HG03432 (cell line): ENCODE measurements around the gene CDH16.
"Not testable (repeated sequence)": the region's sequence is repeated elsewhere in the genome, so short reads cannot be mapped to it uniquely, and the experiment has no call there.

Experiments used
- ATAC-seq: cut with Tn5 transposase; IDR thresholded peaks from one replicate; pipeline ENCODE4 v1.9.1; 2021; ENCODE audit warnings: mild to moderate bottlenecking, moderate library complexity; ENCODE audit not compliant: unreplicated experiment

CDH16 gene

DNA sequence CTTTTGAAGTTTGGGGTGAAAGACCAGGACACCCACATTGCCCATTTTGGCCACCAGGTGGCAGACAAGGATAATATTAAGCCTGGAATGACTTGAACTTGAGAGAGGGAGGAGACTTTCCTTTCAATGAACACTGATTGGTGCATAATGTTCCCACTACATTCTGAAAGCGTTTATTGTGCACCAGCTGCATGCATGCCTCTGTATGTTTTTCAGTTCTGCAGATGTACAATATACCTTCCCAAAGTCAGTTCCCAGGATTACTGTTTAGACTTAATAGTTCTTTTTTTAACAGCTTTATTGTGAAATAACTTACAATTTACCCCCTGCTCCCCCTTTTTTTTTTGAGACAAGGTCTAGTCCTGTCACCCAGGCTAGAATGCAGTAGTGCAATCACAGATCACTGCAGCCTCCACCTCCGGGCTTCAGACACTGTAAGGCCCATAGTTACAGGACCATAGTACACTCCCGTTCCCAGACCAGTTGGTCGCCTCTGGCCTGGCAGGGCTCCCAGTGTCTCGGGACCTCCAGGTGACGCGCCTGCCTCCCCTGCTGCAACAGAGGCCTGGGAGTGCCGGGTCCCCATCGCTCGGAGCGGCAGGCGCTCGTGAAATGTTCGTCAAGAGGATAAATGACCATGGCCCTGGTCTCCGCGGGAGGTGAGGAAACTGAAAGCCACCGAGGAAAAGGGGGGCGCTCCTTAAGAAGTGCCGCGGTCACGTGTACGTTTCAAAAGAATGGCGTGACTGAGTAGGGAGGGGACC lies 28.8 kb upstream of the CDH16 start:
- peak; percentile 63 for ATAC-seq

DNA sequence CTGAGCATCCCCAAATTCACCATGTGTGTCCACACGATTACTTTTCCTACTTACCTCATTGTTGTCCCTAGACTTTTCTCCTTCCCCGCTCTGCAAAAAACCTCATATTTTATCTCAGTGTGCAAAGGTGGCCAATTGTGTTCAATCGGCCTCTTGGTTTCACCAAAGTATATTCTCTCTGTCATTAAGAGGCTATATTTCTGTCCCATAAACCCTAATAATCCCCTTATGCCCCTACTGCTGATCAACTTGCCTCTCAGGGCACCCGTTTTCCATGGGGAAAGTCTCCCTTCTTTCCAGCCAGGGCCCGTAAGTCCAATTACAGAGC lies 28.3 kb upstream of the CDH16 start:
- ATAC-seq: no peak

DNA sequence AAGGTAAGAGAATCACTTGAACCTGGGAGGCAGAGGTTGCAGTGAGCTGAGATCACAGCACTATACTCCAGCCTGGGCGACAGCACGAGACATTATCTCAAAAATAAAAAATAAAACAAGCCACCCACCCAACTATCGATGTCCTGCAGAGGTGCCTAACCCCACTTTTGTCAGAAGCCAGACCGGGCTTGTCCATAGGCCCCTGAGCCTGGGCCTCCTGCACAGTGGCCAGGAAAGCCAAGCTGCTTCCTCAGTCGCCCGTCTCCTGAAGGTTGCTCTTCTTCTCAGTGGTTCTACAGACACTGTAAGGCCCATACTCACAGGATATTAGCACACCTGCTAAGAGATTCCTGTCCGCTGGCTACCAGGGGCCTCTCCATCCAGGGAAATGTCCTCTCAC lies 27.9 kb upstream of the CDH16 start:
- no peak for ATAC-seq

DNA sequence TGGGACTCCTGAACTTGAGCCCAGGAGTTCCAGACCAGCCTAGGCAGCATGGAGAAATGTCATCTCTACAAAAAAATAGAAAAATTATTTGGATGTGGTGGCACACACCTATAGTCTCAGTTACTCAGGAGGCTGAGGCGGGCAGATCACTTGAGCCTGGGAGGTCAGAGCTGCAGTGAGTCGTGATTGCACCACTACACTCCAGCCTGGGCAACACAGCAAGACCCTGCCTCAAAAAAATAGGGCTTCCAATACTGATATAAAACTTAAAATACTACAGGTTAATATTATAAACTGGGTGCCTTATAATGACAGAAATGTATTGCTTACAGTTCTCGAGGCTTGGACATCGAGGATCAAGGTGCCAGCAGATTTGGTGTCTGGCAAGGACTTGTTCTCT lies 27.3 kb upstream of the CDH16 start:
- ATAC-seq: no peak

DNA sequence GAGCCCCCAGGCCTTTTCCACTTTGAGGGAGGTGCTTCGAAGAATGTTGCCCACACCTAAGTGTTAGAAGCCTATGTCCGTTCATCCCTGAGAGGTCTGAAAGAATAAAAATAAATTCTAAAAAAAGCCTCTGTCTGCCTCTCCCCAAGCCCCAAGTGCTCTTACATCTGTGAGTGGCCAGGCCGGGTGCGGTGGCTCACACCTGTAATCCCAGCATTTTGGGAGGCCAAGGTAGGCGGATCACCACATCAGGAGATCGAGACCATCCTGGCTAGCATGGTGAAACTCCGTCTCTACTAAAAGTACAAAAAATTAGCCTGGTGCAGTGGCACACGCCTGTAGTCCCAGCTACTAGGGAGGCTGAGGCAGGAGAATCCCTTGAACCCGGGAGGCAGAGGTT lies 26.3 kb upstream of the CDH16 start:
- not testable (repeated sequence) for ATAC-seq

DNA sequence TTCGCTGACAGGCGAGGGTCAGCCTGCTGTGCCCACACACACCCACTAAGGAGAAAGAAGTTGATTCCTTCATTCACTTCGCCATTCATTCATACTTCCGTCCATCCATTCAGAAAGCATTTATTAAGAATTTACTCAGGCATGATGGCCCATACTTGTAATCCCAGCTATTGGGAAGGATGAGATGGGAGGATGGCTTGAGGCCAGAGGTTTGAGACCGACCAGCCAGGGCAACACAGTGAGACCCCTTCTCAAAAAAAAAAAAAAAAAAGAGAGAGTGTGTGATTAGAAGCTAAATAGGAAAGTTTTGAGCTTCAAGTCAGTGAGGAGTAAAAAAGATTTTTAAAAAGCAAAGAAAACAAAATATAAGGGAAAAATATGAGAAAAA lies 25.4 kb upstream of the CDH16 start:
- ATAC-seq: no peak

DNA sequence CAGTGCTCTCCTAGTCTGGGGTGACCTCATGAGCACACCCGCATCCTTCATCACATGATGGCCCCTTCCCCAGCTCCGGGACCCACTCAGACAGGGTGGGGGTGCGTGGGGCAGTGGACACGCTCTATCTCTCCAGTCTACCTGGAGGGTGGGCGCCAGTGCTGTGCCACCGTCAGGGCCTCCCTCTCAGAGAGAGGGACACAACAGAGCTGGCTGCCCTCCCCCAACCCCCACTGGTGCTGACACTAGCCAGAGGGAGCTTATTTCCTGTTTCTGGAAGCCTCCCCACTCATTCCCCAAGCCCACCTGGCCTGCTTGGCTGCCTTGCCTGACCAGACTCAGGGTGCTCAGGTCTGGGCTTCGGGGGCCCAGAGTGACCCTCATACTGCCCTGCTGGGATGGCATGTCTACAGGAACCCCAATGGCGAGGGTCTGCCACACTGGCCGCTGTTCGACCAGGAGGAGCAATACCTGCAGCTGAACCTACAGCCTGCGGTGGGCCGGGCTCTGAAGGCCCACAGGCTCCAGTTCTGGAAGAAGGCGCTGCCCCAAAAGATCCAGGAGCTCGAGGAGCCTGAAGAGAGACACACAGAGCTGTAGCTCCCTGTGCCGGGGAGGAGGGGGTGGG lies 24.9 kb upstream of the CDH16 start:
- no peak for ATAC-seq

DNA sequence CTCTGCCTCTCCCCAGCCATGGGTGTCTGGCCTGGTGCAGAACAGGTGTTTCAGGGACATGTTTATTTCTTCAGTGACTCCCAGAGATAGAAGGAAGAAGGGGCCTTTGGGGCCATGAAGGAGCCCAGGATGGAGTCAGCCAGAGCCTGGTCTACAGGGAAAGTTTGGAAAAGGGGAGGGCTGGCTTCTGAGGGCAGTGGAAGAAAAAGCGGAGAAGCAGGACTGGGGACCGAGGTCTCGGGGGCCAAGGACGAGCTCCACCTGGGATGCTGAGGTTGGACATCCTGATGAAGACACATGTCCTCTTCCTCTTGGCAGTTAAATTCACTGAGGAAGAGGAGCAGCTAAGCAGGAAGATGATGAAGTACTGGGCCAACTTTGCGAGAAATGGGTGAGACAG lies 24.3 kb upstream of the CDH16 start:
- ATAC-seq: no peak

DNA sequence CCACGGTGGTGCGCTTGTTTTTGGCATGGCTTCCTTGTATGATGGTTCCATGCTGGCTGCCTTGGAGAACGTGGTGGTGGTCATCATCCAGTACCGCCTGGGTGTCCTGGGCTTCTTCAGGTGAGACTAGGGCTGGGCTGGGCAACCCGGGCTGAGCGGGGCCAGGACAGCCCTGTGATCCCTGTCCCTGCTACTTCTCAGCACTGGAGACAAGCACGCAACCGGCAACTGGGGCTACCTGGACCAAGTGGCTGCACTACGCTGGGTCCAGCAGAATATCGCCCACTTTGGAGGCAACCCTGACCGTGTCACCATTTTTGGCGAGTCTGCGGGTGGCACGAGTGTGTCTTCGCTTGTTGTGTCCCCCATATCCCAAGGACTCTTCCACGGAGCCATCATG lies 21.6 kb upstream of the CDH16 start:
- no peak for ATAC-seq

DNA sequence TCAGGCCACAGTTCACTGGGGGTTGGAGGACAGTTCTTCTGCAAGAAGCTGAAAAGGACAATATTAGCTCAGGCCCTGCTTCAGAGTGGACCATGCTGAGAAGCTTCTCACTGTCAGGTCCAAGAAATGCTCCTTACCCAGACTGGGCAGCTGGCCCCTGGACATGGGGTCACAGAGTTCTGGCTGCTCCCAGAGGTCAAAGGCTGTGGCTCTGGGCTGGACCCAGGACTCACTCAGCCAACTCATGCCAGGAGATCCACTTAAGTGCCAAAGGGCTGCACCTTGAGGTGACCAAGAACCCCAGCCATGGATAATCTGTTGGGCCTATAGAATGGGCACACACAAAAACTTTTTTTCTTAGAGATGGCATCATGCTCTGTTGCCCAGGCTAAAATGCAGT lies 20.7 kb upstream of the CDH16 start:
- no peak for ATAC-seq

DNA sequence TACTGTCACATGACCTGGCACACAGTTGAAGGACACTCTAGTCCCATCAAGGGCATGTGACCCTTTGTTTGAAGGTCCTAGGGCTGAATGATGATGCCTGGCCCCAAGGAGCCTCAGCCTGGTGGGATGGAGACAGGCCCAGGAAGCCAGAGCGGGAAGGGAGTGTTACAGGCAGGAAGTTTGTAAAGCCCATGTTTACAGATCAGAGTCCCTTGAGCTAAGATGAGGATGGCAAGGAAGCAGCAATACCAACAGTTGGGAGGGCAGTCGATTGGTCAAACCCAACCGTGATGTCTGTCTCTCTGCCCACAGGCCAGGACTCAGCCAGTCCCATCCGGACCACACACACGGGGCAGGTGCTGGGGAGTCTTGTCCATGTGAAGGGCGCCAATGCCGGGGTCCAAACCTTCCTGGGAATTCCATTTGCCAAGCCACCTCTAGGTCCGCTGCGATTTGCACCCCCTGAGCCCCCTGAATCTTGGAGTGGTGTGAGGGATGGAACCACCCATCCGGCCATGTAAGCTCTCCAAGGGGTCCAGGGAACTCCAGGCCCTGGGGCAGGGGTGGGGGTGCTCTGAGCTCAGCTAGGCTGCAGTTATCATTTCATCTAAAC lies 19.1 kb upstream of the CDH16 start:
- ATAC-seq: no peak

DNA sequence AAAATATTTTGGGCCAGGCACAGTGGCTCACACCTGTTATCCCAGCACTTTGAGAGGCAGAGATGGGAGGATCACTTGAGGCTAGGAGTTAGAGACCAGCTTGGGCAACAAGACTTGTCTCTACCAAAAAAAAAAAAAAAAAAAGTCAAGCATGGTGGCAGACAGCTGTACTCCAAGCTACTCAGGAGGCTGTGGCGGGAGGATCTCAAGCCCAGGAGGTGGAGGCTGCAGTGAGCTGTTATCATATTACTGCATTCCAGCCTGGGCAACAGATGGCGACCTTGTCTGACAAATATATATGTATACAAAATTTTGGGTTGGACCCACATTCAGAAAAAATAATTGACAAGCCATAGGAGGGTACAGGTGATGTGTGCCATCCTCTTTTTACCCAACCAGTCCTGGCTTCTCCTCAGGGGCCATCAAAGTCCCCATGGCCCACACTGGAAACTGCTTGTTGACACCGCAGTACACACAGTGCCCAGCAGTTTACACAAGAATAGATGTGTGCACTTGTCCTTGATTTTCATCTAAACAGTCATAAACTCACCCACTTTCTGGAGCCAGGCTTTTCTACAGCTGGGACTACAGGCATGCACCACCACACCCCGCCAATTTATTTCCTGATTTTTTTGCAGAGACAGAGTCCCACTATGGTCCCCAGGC lies 18.3 kb upstream of the CDH16 start:
- no peak for ATAC-seq

DNA sequence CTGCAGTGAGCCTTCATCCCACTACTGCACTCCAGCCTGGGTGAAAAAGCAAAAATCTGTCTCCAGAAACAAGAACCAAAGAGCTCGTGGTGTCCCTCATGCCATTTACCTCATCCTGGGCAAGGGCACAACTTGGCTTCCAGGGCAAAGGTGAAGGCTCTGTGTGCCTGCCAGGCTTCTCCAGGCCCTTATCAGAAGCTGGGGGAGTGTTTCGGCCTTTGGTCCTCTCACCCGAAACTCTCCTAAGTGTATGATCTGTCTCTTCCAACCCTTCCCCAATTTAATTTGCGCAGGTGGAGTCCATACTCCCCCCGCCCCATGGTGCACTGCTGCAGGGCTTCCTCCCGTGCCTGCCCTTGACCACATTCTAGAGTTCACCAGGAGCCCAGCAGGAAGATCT lies 17.8 kb upstream of the CDH16 start:
- no peak for ATAC-seq

DNA sequence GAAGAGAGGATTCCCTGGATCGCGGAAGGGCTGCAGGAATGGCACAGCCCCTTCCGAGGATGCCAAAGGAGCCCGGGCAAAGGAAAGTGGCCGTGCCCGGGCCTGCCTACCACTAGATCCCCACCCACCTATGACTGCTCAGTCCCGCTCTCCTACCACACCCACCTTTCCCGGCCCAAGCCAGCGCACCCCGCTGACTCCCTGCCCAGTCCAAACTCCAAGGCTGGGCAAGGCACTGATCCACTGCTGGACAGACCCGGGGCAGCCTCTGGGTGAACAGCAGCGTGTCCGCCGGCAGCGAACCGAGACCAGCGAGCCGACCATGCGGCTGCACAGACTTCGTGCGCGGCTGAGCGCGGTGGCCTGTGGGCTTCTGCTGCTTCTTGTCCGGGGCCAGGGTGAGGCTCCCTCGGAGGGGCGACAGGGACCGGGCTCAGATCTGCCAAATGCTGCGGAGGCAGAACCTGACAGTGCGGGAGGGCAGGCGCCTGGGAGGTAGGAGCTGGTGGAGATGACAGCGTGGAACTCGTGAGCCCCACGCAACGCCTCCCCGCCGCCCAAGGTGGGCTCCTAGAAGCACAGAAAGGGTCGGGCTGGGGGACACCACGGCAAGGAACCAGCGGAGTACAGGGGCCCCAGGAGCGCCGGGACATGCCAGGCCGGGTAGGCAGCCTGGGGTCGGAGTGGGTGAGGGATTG lies 16.8 kb upstream of the CDH16 start, which contains the start of gene CES2:
Gene CES2 (plus strand): TSS at position 203 of the 698 bp plus-strand sequence. CDS start 120 bp downstream, at position 323.
- ATAC-seq: no peak

DNA sequence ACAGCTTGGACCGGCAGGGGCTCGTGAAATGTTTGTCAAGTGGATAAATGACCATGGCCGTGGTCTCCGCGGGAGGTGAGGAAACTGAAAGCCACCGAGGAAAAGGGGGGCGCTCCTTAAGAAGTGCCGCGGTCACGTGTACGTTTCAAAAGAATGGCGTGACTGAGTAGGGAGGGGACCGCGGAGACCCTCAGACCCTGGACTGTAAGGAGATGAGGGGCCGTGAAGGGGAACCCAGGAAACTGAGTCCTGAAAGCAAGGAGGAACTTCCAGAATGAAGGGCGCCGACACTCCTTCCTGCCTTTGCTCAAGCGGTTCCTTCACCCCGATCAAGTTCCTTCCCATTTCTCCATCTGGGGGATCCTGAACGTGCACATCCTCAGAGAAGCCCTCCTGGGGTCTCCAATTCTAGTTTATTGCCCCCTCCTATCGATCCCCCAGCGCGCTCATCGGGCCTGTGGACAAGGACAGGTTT lies 16.2 kb upstream of the CDH16 start:
- ATAC-seq: not testable (repeated sequence)

DNA sequence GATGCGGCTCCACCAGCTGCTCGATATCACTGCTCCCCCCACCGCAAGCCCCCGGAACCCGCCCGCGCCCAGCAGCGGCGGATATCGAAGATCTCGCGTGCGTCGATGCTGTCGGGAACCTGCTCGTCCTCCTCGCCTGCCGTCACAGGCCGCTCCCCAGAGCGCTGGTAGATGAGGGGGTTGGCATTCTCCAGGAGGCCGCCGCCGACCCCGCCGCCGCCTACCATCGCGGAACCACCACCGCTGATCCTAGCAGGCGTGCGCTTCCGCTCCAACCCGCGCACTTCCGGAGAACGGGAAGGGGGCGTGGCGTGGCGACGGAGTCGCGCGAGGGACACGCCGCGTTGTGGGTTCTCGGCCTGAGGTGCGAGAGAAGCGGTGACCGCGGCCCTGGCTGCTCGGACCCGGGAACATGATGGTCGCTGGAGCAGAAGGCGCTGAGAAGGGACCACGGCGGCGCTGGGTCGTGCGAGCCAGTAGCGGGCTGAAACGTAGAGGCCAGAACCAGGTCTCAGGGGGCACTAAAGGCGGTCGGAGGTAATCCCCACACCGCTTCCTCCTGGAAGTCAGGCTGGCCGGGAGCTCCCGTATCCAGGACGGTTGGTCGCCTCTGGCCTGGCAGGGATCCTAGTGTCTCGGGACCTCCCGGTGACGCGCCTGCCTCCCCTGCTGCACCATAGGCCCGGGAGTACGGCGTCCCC lies 15.6 kb upstream of the CDH16 start, which contains the start of gene CIAO2B:
Gene CIAO2B (minus strand): TSS at position 265 of the 701 bp plus-strand sequence. CDS start 38 bp downstream, at position 227.
- peak; percentile 76 for ATAC-seq

DNA sequence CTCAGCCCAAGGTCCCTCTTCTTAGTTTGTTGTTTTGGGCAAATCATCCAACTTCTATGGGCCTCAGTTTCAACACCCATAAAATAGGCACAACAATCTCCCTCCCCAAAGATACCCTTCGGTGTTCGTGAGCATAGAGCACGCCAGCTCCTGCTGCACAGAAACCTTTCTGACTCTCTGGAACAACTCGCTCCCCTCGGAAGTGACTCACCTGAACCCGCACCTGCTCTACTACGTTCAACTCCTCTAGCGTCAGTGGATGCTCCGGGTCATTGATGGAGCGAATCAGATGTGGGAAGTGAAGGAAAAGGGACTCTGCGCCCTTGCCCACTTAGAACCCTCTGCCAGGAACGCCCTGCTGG lies 15.1 kb upstream of the CDH16 start:
- ATAC-seq: no peak

DNA sequence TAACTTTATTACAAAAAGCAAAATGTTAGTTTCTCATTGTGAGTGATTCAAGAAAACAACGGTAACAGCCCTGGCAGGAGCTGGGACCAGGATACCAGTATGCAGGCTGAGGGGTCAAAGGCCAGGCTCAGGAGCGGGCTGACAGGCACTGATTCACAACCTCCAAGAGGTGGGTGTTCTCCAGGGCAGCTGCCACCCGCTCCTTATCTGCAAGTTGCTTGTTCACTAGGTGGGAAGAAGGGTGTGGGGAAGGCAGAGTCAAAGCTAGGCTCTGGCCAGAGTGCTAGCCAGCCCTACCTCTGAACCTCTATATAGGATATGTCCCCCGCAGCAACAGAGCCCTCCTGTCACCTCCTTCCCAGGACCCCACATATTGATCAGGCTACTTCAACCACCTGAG lies 13.4 kb upstream of the CDH16 start:
- ATAC-seq: no peak

DNA sequence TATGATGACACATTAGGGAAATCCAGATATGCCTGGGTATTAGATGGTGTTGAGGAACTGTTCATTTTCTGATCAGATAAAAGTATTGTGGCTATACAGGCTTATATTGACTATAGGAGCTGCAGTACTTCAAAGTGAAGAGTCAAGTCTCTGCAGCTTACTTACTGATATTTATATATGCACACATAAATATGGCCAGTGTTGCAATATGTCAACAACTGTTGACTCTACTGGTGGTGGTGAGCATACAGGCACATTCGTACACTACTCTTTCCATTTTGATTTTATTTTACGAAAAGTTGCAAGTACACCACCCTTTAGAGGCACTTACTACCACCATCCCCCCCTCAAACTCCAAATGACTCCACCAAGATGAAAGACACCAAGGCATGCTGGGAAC lies 13.0 kb upstream of the CDH16 start:
- no peak for ATAC-seq

DNA sequence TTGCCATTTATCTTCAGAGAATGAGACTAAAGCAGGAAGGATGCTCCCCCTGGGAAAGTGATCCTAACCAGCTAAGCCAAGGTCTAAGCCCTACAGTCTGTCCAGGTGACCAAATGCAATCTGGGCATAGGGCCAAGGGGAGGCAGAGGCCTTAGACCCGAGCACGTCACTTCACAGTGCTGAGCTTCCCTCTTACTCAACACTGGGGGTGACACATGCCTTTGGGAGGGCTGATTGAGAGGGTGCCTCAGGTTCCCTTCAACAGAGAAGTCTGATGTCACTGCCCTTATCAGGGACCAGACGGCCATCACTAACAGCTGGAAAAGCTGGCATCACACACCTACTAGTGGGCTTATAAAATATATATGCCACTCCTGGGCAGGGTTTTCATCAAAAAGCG lies 11.5 kb upstream of the CDH16 start:
- ATAC-seq: no peak
